Stimulated activated CD4-positive, alpha-beta T cell treated with anti-CD3 and anti-CD28 coated beads, TNF-alpha, amount 100 ng/mL, for 48 hours (primary cell): ENCODE results near the gene NCKAP5.
"Not testable (repeated sequence)": the region's sequence is repeated elsewhere in the genome, so short reads cannot be mapped to it uniquely, and the experiment has no call there.

ENCODE experiments used
- DNase-seq, 3 donors: peaks; one replicate each; pipeline ENCODE4 v3.0.0-alpha.2; 2020; ENCODE audit warnings: low read depth in 3 of 3

Gene NCKAP5

DNA sequence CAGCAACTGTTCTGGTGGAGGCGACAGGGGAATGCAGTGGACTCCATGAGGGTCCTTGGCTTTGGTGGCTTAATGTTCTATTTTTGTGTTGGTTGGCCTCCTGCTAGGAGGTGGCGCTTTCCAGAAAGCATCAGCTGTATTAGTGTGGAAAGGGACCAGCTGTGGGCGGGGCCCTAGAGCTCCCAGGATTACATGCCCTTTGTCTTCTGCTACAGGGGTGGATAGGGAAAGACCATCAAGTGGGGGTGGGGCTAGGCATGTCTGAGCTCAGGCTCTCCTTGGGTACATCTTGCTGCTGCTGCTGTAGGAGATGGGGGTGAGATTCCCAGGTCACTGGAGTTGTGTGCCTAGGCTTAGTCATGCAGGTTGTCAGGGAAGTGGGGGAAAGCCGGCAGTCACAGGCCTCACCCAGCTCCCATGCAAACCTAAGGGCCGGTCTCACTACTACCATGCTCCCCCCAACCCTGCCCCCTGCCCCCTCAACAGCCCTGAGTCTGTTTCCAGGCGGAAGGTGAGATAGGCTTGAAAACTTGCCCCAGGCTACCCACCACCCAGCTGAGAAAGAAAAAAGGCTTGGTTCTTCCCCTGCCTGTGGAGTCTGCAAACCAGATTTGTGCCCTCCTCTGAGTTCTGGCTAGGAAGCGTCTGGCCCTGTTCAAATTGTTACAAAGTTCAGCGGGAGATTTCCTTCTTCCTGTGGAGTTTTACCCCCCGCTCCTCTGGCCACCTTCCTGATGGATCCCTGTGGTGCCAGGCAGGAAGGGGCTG is 756.9 kb downstream of the NCKAP5 start:
- no peak for DNase-seq

DNA sequence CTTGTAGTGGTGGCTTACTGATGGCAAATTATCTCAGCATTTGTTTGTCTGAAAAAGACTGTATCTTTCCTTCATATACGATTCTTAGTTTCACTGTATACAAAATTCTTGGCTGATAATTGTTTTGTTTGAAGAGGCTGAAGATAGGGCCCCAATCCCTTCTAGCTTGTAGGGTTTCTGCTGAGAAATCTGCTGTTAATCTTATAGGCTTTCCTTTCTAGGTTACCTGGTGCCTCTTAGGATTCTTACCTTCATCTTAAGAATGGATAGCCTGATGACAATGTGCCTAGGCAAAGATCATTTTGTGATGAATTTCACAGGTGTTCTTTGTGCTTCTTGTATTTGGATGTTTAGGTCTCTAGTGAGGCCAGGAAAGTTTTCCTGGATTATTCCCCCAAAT is 758.3 kb downstream of the NCKAP5 start:
- DNase-seq = not testable (repeated sequence)

DNA sequence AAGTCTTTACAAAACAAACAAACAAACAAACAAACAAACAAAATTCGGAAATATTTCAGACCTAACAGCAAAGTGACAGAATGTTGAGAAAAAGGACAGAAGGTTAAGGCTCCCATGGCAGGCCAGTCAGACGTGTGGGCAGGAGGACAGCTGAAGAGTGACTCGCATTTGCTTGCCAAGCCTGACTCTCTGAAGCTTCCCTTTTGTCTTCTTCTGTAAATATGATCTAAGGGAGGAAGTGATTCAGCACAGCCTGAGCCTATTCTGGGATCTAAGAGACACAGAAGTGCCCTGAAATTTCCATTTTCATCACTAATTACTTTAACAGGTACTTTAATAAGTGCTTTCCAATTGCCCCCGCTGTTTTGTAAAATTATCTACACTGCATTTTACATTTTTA is 764.2 kb downstream of the NCKAP5 start:
- DNase-seq = no peak

DNA sequence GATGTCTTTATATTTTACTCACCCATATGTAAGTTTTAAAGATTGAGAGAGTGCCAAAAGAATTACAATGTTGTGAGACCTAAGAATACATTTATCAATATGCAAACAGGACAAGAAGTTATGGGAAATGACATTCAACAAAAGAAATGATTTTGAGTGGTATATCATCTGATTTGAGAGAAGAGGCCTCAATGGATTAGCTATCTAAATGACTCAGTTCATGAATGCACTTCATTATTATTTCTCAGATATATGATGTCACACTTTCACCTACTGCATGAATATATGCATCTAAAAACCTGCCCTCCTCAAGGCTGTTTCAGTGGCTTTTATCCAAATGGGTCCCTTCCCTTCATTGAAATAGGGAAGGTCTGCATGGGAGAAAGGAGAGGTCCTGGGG is 769.9 kb downstream of the NCKAP5 start:
- DNase-seq = no peak

DNA sequence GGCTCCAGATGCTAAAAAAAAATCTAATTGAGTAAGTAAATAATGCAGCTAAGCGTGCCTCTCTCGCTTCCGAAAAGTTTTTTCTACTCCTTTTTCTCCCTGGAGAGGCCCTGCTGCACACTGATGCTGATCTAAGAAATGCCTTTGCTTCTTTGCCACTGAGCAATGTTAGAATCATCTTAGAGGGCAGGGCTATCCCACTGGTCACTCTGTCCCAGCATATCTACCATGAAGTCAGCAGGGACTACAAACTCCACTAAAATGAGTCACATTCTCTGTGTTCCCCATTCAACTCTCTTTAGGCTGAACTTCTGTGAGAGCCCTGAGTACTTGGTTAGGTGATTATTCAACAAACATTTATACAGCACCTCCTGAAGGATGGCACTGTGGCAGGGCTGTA is 770.7 kb downstream of the NCKAP5 start:
- no peak for DNase-seq

DNA sequence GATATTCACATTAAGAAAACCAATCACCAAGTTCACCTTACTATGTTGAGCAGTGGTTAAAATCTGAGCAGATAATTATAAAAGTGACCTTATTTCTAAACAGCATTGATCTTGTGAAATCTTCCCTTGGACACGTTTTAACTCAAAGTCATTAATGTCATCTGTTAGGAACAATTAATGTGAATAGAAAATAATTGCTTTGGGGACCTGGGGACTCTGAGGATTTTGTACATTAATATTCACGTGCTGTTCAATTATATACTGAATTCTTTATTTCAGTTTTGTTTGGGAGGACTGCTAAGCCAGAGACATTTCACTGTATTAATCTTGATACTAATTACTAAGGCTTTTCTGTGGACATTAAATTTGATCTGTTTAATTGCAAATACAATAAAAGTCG is 771.2 kb downstream of the NCKAP5 start:
- DNase-seq = no peak

DNA sequence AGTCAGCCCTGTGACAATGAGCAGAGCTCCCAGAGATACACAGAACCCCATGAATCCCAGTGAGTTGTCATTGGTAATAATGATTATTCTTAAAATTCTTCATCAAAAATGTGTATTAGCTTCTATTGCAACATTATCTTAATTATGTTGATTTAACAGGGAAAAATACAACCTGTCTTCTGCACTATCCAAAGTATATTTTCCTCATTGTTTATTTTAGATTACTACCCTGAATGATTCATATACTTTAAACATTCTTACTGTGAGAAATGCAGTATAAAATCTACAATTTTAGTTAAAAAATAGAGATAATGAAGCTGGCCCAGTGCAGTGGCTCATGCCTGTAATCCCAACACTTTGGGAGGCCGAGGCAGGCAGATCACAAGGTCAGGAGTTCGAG is 773.0 kb downstream of the NCKAP5 start:
- DNase-seq = no peak

DNA sequence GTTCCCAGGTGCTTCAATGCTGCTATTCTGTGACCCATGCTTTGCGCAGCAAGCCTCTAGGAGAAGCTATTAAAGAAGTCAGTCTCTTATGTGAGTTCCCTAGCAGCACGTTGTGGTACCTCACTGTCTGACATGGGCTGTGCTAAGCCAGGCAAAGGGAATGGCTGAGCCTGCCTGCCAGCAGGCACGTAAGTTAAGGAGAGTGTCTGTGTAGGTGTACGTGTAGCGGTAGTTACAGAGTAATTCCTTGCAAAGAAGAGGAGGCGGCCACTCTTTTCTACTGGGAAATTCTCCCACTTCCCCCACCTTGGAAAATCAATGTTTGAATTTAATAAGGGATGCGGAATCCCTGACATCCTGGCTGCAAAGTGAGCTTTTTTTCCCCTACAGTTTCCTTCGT is 774.7 kb downstream of the NCKAP5 start:
- DNase-seq = no peak

DNA sequence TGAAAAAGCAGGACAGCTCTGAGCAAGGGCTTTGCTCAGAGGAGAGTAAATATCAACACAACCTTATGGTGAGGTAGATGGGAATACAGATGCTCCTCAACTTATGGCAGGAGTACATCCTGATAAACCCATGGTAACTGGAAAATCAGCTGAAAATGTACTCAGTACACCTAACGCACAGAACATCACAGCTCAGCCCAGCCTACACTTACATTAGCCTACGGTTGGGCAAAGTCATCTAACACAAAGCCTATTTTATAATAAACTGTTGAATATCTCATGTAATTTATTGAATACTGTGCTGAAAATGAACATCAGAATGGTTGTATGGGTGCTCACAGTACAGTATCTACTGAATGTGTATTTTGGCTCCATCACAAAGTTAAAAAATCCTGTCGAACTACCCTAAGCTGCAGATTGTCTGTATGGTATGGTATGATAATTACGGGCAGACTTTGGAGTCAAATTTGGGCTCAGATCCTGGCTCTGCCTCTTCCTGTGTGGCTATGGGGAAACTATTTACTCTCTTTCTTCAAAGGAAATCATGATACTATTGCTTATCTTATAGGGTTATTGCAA is 778.0 kb downstream of the NCKAP5 start:
- DNase-seq = no peak

DNA sequence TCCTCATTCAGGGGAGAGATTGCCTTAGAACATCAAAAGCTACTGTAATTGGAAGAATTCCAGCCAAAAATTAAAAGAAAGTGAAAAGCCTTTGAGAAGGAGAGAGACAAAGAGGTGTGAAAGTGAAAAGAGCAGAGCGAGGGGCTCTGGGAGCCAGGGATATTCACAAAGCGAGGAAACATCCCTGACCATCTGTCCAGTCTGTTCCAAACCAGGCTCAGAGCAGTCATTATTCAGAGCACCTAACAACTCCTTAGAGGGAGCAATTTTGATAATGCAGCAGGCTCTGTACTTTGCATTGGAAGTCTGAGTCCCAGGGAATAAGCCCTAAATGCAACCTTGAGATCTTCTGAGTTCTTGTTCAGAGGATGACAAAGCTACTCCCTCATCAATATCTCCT is 779.2 kb downstream of the NCKAP5 start:
- no peak for DNase-seq

DNA sequence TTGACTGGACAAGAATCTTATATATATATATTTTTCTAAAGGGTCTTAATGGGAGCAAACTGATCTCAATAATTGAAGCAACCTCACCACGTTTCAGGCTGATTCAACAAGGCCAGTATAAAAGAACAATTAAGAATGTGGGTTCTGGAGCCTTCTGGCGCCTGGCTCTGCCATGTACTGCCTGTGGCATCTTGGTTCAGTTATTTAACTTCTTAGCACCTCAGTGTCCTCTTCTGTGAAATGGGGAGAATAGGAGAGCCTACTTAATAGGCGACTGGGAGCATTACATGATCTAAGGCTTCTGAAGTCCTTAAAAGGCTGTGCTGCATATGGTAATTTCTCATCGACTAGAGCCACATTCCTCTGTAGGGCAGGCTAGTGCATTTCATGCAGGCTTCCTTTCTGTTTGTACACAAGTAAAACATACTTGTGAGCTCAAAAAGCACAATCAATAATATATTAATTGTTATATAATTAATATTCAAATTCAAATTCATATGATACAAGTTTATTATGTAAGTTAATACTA is 779.9 kb downstream of the NCKAP5 start:
- DNase-seq = no peak

DNA sequence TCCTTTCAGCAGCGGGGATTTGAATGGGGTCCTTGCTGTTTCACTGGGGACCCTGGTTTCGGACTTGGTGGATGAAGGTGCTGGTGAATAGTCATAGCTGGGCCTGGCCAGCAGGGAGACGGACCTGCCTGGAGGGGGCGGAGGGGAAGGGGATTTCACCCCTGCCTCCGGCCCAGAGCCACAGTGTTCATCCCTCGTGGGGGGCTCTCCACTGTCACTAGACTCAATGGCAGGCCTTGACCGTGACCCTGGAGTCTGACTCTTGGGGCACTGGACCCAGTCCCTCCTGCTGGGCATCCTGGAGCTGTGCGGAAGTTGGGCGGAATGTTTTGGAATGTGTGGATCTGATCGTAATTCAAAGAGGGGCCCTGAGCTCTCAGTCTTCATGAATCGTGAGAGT is 784.4 kb downstream of the NCKAP5 start:
- DNase-seq = no peak

DNA sequence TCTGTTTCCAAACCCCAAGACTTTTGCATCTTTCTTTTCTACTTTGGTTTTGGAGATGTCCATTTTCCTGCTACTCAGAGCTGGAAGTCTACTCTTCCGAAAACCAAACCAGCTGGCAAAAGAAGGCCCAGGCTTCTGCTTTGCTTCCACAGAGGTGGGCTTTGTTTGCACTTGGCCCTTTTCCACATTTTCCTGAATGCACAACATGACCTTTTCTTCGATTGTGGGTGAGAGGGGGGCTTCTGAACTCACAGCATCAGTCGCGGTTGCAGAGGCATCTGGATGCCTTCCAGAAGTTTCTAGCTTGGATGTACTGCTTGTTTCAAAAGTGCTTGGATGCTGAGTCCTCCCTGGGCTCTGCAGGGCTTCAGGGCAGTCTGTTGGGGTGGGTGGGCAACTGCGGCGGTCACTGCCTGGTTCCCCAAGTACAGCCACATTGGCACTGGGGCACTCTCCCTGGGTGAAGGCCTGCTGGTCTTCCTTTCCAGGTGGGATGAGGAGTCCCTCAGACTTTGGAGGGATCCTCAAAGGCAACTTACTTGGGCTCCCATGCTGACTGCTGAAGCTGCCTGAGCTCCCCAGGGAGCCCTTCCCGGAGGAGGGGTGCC is 786.0 kb downstream of the NCKAP5 start:
- no peak for DNase-seq

DNA sequence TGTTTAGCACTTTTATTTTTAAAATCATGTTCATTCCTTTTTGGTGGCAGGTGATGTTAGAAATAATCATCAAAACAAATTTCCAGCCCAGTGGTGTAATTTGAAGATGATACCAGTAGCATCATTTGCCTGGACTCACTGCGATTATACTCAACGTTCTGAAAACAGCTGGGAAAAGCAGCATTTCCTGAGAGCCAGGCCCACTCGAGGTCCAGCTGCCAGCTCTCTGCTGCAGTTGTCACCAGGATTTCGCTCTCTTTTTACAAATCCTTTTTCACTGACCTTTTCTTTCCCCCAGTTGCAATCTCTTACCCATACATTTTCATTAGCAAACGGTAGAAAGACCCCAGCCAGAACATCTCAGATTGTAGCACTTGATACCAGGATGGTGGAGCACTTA is 787.6 kb downstream of the NCKAP5 start:
- DNase-seq = no peak

DNA sequence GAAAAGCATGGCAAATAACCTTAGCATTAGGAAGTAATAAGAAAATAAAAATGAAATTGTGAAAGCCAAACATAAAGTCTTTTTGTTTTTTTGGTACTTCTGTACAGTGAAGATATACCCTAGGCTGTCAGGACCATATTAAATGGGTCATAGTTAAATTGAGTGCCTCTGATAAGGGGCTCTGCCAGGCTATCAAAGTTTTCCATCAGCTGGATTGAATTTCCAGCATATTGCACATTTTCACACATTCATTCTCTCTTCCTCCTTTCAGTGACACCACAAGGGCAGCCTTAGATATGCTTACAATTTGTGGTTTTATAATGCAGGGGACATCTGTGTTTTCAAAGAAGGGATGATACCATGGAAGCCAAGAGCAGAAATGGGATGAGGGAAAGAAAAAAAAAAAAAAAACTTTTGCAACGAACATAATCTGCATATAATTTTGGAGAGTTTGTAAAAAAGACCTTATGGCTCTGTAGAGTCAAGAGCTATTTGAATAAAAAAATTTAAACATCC is 789.0 kb downstream of the NCKAP5 start:
- no peak for DNase-seq

DNA sequence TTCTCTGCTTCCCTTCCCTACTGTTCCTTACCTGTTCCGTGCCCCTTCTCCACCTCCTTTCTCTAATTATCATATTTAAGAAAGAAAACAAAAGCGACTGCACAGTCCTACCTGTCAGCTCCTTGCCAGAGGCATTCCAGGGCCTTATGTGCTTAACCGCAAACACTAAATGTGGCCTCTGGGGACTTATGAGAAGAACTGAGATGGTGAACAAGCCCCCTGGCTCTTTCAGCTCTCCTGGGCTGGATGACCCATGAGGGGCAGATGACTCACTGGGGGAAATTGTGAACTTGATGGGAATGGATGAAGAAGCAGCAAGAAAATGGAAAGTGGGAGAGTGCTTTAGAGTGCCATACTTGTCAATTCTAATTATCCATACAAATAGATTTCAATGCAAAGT is 792.0 kb downstream of the NCKAP5 start:
- no peak for DNase-seq

DNA sequence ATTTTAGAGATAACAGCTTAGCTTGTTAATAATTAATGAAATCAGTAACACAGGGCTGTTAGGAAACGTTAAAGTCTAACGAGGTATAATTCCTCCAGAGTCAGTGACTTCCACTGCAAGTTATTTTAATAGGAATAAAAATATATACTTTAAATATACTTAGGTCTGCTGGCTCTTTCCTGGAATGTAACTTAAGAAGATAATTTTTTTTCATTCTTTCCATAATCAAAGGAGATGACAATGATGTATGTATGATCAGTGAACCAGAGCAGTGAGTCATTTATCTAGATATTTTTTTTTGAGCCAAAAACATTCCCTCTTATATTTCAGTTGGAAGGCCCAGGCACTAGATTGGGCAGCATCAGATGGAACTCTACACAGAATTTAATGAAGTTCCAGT is 794.1 kb downstream of the NCKAP5 start:
- DNase-seq = no peak

DNA sequence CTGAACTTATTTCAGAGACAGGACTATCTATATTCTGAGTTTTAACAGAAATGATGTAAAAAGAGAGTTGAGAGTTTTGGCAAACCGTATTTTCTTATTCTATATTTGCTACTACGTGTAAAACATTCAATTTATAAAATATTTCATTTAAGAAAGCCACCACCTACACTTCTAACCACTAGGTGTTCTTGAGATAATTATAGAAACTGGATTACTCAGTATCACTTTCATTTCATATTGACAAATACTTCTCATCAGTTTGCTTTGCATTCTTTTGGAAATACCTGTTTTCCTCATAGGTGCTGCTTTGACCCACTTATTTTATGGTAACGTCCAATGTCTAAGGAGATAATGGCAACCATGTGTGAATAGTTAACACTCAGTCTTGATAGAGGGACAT is 794.9 kb downstream of the NCKAP5 start:
- no peak for DNase-seq

DNA sequence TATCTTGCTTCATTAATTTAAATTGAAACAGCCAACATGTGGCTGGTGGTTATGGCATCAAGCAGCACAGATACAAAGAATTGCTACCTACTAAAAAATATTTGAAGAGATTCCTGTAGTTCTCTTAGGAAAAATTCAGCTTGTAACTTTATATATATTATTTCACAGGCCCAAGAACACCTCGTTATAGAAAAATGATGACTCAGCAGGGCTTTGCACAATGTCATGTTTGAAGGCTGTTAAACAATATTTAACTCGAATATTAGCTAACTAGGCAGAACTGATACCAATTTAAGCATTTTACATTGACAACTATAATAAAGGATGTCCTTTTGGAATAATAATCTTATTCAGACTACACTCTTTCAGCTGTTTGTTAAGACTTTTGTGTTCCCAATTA is 795.9 kb downstream of the NCKAP5 start:
- DNase-seq = no peak

DNA sequence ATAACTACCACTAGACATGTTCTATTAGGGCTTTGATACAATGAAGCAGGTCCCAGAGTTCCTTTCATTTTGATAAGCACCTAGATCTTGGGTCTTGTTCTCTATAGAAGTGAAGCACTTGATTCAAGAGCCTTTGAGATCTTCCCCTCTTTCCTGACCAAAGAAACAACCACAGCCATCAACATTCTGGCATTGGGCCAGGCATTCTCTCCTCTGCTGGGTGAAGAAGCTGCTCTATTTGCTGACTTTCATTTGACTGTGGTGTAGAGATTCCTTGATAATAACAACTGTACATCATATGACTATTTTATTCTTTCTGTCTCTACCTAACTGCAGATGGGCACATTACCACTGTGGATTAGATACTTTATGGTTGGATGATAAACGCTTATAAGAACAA is 801.7 kb downstream of the NCKAP5 start:
- no peak for DNase-seq

DNA sequence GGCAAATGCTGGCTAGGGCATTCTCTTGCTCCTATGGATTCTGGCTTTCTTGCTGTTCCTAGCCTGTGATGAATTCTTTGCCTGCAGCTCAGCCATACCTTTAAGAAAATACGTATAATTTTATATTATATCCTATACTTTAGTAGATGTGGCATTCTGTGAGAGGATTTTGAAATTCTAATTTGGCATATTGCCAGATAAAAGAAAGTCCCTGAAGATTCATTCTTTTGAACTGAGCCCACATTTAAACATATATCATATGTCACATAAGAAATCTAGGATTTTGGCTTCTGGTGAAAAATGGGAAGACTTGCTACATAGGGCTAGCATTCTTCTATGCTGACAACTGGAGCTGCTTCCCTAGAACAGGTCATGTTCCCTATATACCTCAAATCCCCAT is 806.8 kb downstream of the NCKAP5 start:
- DNase-seq = no peak

DNA sequence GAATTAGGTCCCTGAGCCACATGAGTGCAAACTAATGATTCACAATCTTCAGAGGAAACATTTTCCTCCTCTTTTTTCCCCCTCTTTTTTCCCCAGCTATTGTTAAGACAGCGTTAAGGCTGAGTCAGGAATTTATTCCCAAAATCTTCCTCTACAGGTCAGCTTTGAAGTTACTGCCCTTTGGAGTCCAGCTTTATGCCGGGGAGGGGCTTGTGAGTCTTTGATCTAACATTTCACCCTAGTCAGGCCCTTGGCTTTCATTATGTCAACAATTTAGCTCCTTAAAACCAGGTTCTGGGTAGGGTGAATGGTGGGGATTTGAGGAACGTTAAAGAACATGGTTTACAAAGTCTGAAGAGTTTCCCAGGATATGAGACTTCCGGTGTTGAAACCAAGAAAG is 807.3 kb downstream of the NCKAP5 start:
- DNase-seq = no peak

DNA sequence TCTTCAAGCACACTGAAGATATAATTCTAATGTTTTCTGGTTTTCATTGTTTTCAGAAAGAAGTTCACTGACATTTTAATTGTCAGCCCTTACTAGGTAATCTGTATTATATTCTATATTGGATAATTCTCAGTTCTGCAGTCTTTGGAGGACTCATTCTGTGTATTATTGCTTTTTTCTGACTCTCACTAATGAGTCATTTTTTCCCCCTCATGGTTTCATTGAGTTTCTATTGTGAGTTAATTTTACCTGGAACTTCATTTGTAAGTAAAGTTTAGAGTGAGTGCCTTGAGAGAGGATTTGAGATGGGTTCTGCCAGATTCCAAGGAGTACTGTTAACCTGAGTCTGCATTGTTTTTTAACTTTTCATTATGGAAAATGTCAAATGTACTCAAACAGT is 807.9 kb downstream of the NCKAP5 start:
- no peak for DNase-seq
